HFFc6 (cell line): Measurements from ENCODE around the gene CCDC179. TPM values are rescaled to one million over a fixed set of nuclear protein-coding genes. Genes with fewer than 3 reads are reported as not detected.

Source experiments
- DNase-seq: peaks from one replicate; pipeline ENCODE4 v3.0.0-alpha.2; 2018
- H3K27ac Mint-ChIP-seq: 2 replicates; pipeline ENCODE4 v1.8.0; 2020; ENCODE audit warnings: mild to moderate bottlenecking, mixed read lengths
- H3K27me3 Mint-ChIP-seq: 2 replicates; pipeline ENCODE4 v1.8.0; 2021; ENCODE audit warnings: mild to moderate bottlenecking, moderate library complexity, mixed read lengths; ENCODE audit not compliant: insufficient read depth
- H3K36me3 Mint-ChIP-seq: 2 replicates; pipeline ENCODE4 v1.8.0; 2021; ENCODE audit warnings: low read depth, mixed read lengths
- H3K4me1 Mint-ChIP-seq: 2 replicates; pipeline ENCODE4 v1.8.0; 2020; ENCODE audit warnings: low read depth, mixed read lengths
- H3K4me3 Mint-ChIP-seq: 2 replicates; pipeline ENCODE4 v1.8.0; 2020; ENCODE audit warnings: mild to moderate bottlenecking, moderate library complexity, mixed read lengths
- H3K9me3 Mint-ChIP-seq: 2 replicates; pipeline ENCODE4 v1.8.0; 2020; ENCODE audit warnings: mild to moderate bottlenecking, mixed read lengths
- total RNA-seq, 6 experiments: library from RNA; stranded (reverse); fragmentation: NEBNext Ultra II Directional; extraction: Animal tissue kit (Norgen Biotek cat#: 25700); gene quantifications; 2 replicates in 1 of 6; 3 replicates in 5 of 6; pipeline ENCODE4 v1.2.3, GENCODE V29; 2021
- TF ChIP-seq, protein P1 (sequence below): fragments of 200-600 bp; sonication (generic); IDR thresholded peaks from 2 replicates; pipeline ENCODE4 v1.5.0; 2021; ENCODE audit warnings: antibody characterized with exemption, mild to moderate bottlenecking

Gene CCDC179
- total RNA-seq, 6 experiments from 2014 or later = not detected

DNA sequence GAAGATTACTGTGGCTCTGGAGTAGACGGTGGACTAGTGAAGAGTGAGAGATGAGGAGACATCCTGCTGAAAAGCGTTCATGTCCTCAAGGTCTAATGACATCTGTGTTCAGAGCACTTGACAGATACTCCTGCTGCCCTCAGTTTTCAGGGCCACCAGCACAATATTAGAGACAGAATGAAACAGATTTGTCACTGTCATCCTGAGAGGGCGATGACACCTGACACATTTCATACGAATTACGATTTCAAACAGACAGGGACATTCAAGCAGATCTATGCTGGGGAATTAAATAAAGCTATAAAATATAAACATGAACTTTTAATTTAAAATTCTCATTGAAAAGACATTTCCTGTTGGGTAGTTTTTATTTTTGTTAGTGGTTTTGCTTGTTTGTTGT, 59.8 kb downstream of the CCDC179 start:
- Mint-ChIP-seq H3K27ac (no peak overlapping the region), H3K9me3 (no peaks in the 10 kb centered on the region), H3K27me3 (no peaks in the 10 kb centered on the region), H3K4me3 (no peak overlapping the region), H3K4me1 (no peaks in the 10 kb centered on the region), H3K36me3 (no peaks in the 10 kb centered on the region)
- TF ChIP-seq, protein P1, sequence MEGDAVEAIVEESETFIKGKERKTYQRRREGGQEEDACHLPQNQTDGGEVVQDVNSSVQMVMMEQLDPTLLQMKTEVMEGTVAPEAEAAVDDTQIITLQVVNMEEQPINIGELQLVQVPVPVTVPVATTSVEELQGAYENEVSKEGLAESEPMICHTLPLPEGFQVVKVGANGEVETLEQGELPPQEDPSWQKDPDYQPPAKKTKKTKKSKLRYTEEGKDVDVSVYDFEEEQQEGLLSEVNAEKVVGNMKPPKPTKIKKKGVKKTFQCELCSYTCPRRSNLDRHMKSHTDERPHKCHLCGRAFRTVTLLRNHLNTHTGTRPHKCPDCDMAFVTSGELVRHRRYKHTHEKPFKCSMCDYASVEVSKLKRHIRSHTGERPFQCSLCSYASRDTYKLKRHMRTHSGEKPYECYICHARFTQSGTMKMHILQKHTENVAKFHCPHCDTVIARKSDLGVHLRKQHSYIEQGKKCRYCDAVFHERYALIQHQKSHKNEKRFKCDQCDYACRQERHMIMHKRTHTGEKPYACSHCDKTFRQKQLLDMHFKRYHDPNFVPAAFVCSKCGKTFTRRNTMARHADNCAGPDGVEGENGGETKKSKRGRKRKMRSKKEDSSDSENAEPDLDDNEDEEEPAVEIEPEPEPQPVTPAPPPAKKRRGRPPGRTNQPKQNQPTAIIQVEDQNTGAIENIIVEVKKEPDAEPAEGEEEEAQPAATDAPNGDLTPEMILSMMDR = no peak
- no peak for DNase-seq

DNA sequence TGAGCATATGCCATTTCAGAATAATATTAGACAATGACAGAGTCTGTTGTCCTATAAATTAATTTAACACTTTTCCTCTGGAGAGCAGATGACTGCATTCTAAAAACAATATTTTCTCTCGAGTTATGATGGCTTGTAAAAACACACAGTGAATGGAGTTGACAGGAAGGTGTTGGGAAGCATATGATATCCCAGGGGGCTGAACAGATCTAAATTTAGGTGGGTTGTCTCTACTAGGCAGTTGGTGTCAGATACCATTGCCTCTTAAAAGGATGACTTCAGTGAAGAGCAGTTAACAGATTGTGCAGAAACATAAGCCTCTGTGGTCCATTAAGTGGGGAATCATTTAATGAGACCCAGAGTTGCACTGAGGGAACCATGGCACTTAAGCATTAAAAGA, 61.4 kb downstream of the CCDC179 start:
- H3K27ac Mint-ChIP-seq = no peak overlapping the region
- DNase-seq = no peak
- H3K9me3 Mint-ChIP-seq = no peaks in the 10 kb centered on the region
- TF ChIP-seq, protein P1 = no peak
- no peaks in the 10 kb centered on the region for H3K4me1 Mint-ChIP-seq
- H3K36me3 Mint-ChIP-seq = no peaks in the 10 kb centered on the region
- H3K4me3 Mint-ChIP-seq = no peak overlapping the region
- no peaks in the 10 kb centered on the region for H3K27me3 Mint-ChIP-seq

DNA sequence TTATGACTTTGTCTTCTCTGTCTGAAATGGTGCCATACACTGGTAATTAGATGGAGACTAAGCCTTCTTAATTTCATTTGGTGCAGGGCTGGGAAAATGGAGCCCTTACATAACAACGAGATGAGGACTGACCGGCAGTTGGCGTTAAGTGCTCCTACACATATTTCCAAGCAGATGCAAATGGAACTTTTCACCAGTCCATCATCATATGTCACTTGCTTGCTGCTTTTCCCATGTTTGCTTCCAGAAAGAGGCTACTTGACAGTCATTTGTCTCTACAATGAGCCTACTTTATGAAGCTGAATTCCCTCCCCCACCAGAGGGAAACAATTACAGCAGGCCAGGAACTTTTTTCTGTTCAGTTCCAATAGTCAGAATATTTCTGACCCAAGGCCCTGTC, 63.2 kb downstream of the CCDC179 start:
- TF ChIP-seq, protein P1 = no peak
- H3K27me3 Mint-ChIP-seq = no peaks in the 10 kb centered on the region
- H3K4me1 Mint-ChIP-seq = peaks cover 5% of the 10 kb centered on the region; the same call in 1 of the 2 replicates
- H3K36me3 Mint-ChIP-seq = no peaks in the 10 kb centered on the region
- no peaks in the 10 kb centered on the region for H3K9me3 Mint-ChIP-seq
- no peak overlapping the region for H3K27ac Mint-ChIP-seq
- no peak overlapping the region for H3K4me3 Mint-ChIP-seq
- DNase-seq = no peak

Other genes with a start within 250 kb of the CCDC179 start
- gene FANCF, start 234.7 kb downstream of the CCDC179 start, total RNA-seq = 1 to 10 TPM; 5.9 to 6.8 (median 6.5) TPM
- under 1 TPM; 0.30 to 0.57 (median 0.43) TPM for gene GAS2, start 193.9 kb downstream of the CCDC179 start, total RNA-seq
- 10 to 100 TPM in 5 of 6 experiments, 1 to 10 TPM in 1; 9.9 to 25.9 (median 20.9) TPM for gene SVIP, start 30.7 kb downstream of the CCDC179 start, total RNA-seq